ENCODE results near the gene SLC30A1. TPM values are rescaled to one million over a fixed set of nuclear protein-coding genes. Genes with fewer than 3 reads are reported as not detected.

Gene SLC30A1
- polyA plus RNA-seq, 1 donor from 2014 or later, result 6.5 TPM

- Histone ChIP-seq H3K79me2 (replicated peaks; ENCODE audit: insufficient read depth, low read length) (no peaks in the 10 kb centered on the region), H3K27ac (ENCODE audit: low read length) (no peak overlapping the region), H3K27me3 (ENCODE audit: insufficient read depth, low read depth, low read length) (no peaks in the 10 kb centered on the region), H3K36me3 (ENCODE audit: insufficient read depth, low read length) (no peaks in the 10 kb centered on the region), H3K4me3 (ENCODE audit: low read length) (no peak overlapping the region), H3K9me2 (ENCODE audit: insufficient read depth, low read length) (no peaks in the 10 kb centered on the region), H3K4me2 (ENCODE audit: low read length) (no peak overlapping the region), H3K9me3 (ENCODE audit: low read length) (no peaks in the 10 kb centered on the region), H2AFZ (ENCODE audit: low read depth, low read length) (no peak overlapping the region), H4K20me1 (ENCODE audit: insufficient read depth) (no peaks in the 10 kb centered on the region), H3F3A (ENCODE audit: insufficient read depth, low read length, poor library complexity, severe bottlenecking) (no peaks in the 10 kb centered on the region), H3K9ac (ENCODE audit: low read length) (no peak overlapping the region)
- TF ChIP-seq MXI1 (conservative IDR thresholded peaks at IDR 0.05; ENCODE audit: poor library complexity, severe bottlenecking), result no peak
- no peak for TF ChIP-seq SMC3 (conservative IDR thresholded peaks at IDR 0.05; ENCODE audit: poor library complexity)
- no peak for TF ChIP-seq REST (IDR thresholded peaks at IDR 0.05; ENCODE audit: borderline replicate concordance)
- TF ChIP-seq RAD21 (conservative IDR thresholded peaks at IDR 0.05), result no peak
- TF ChIP-seq CTCF (IDR thresholded peaks at IDR 0.05; ENCODE audit: poor library complexity, severe bottlenecking), result no peak
- TF ChIP-seq EZH2 (IDR thresholded peaks at IDR 0.05; ENCODE audit: borderline replicate concordance, insufficient read depth, low read length, poor library complexity, severe bottlenecking), result no peak
- no peak for TF ChIP-seq EP300 (conservative IDR thresholded peaks at IDR 0.05; ENCODE audit: poor library complexity, severe bottlenecking)
- no peak for TF ChIP-seq POLR2AphosphoS5 (IDR thresholded peaks at IDR 0.05)
Observed at GRCh38 chr1:211525101-211525676, 53.8 kb downstream of the SLC30A1 start.

GRCh38 chr1:211524521-211524920 lies 54.4 kb downstream of the SLC30A1 start:
- no peak overlapping the region for H3K27ac ChIP-seq (ENCODE audit: low read length)
- no peaks in the 10 kb centered on the region for H3K36me3 ChIP-seq (ENCODE audit: insufficient read depth, low read length)
- no peaks in the 10 kb centered on the region for H3K27me3 ChIP-seq (ENCODE audit: insufficient read depth, low read depth, low read length)
- H3K4me2 ChIP-seq (ENCODE audit: low read length), result no peak overlapping the region
- no peaks in the 10 kb centered on the region for H3K9me2 ChIP-seq (ENCODE audit: insufficient read depth, low read length)
- no peak overlapping the region for H3K9ac ChIP-seq (ENCODE audit: low read length)
- no peaks in the 10 kb centered on the region for H3K9me3 ChIP-seq (ENCODE audit: low read length)
- TF ChIP-seq POLR2AphosphoS5 (IDR thresholded peaks at IDR 0.05) (no peak), EZH2 (IDR thresholded peaks at IDR 0.05; ENCODE audit: borderline replicate concordance, insufficient read depth, low read length, poor library complexity, severe bottlenecking) (no peak), REST (IDR thresholded peaks at IDR 0.05; ENCODE audit: borderline replicate concordance) (no peak), MXI1 (conservative IDR thresholded peaks at IDR 0.05; ENCODE audit: poor library complexity, severe bottlenecking) (no peak), EP300 (conservative IDR thresholded peaks at IDR 0.05; ENCODE audit: poor library complexity, severe bottlenecking) (no peak), CTCF (IDR thresholded peaks at IDR 0.05; ENCODE audit: poor library complexity, severe bottlenecking) (no peak), TAF1 (IDR thresholded peaks at IDR 0.05; ENCODE audit: low read depth) (no peak), SMC3 (conservative IDR thresholded peaks at IDR 0.05; ENCODE audit: poor library complexity) (no peak), RAD21 (conservative IDR thresholded peaks at IDR 0.05) (no peak)
- no peaks in the 10 kb centered on the region for H3F3A ChIP-seq (ENCODE audit: insufficient read depth, low read length, poor library complexity, severe bottlenecking)
- no peaks in the 10 kb centered on the region for H4K20me1 ChIP-seq (ENCODE audit: insufficient read depth)
- no peaks in the 10 kb centered on the region for H3K79me2 ChIP-seq (replicated peaks; ENCODE audit: insufficient read depth, low read length)
- H3K4me3 ChIP-seq (ENCODE audit: low read length), result no peak overlapping the region
- no peak overlapping the region for H2AFZ ChIP-seq (ENCODE audit: low read depth, low read length)

Measured in neural cell (in vitro differentiated cells).